GM10248 (cell line): ENCODE data around the gene ARHGEF37.

Experiments used
- CTCF ChIA-PET: fragments of 300-600 bp; sonication (Branson Sonifier 250); formaldehyde crosslinking; extraction: SDS; loops from one replicate; lab custom pipeline; 2021; ENCODE audit warnings: antibody characterized with exemption; lab: Yijun Ruan, JAX
- POLR2A ChIA-PET: fragments of 350-650 bp; sonication (Branson Sonifier 250); formaldehyde crosslinking; extraction: SDS; loops from one replicate; lab custom pipeline; 2020; ENCODE audit warnings: antibody characterized with exemption; lab: Yijun Ruan, JAX
- DNase-seq: peaks from one replicate; pipeline ENCODE4 v3.0.0; 2012; ENCODE audit errors: extremely low spot score
- TF ChIP-seq, protein P1 (sequence below): IDR thresholded peaks from 2 replicates; pipeline ENCODE4 v1.5.1; 2012; ENCODE audit warnings: mild to moderate bottlenecking, low read depth; ENCODE audit errors: extremely low read depth, missing control alignments, control extremely low read depth

The ARHGEF37 gene

DNA sequence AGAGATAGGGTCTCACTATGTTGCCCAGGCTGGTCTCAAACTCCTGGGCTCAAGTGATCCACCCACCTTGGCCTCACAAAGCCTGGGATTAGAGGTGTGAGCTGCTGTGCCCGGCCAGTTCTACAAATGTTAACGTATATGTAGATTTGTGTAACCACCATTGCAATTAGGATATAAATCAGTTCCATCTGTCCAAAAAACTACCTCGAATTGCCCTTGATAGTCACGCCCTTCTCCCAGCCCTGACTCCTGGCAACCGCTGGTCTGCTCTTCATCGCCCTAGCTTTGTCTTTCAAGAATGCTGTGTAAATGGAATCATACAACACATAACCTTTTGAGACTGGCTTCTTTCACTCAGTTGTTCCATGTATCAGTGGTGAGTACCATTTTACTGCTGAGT, 102.7 kb downstream of the ARHGEF37 start:
- TF ChIP-seq, protein P1, sequence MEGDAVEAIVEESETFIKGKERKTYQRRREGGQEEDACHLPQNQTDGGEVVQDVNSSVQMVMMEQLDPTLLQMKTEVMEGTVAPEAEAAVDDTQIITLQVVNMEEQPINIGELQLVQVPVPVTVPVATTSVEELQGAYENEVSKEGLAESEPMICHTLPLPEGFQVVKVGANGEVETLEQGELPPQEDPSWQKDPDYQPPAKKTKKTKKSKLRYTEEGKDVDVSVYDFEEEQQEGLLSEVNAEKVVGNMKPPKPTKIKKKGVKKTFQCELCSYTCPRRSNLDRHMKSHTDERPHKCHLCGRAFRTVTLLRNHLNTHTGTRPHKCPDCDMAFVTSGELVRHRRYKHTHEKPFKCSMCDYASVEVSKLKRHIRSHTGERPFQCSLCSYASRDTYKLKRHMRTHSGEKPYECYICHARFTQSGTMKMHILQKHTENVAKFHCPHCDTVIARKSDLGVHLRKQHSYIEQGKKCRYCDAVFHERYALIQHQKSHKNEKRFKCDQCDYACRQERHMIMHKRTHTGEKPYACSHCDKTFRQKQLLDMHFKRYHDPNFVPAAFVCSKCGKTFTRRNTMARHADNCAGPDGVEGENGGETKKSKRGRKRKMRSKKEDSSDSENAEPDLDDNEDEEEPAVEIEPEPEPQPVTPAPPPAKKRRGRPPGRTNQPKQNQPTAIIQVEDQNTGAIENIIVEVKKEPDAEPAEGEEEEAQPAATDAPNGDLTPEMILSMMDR, result no peak
- CTCF ChIA-PET, result interaction anchor here (0.6 to 6.8 kb wide), 3 partner anchors 9 to 169 kb away, joined by 3 to 44 read pairs (median 4); no protein-coding TSS in a partner anchor
- POLR2A ChIA-PET, result no interaction called here
- DNase-seq, result no peak

DNA sequence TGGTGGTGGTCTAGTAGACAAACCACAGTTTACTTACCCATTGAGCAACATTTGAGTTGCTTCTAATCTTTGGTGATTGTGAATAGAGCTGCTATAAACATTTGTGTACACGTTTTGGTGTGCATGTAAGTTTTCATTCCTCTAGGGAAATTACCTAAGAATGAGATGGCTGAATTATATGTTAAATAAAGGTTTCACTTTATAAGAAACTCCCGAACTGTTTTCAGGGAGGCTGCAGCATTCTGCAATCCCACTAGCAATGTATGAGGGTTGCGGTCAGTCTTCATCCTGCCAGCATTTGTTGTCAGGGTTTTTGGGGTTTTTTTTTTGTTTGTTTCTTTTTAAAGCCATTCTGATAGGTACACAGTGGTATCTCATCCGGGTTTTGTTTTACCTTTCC, 103.1 kb downstream of the ARHGEF37 start:
- POLR2A ChIA-PET, result no interaction called here
- no peak for DNase-seq
- CTCF ChIA-PET, result interaction anchor here (0.6 to 1.5 kb wide), 3 partner anchors 8 to 168 kb away, joined by 3 to 4 read pairs (median 3); no protein-coding TSS in a partner anchor
- TF ChIP-seq, protein P1, result no peak
